22Rv1 (cell line): Measurements from ENCODE around the gene ARHGDIA.

ENCODE experiments used
- H3K27ac ChIP-seq: fragments of 450-650 bp; 2 replicates; pipeline ENCODE4 v1.5.1; 2017
- ZFX ChIP-seq: fragments of 450-650 bp; IDR thresholded peaks from 2 replicates; pipeline ENCODE4 v1.6.1; 2017; ENCODE audit warnings: antibody characterized with exemption, borderline replicate concordance
- TF ChIP-seq, protein P1 (sequence below): fragments of 450-650 bp; IDR thresholded peaks from 2 replicates; pipeline ENCODE4 v1.5.1; 2017; ENCODE audit warnings: mild to moderate bottlenecking

ARHGDIA gene

DNA sequence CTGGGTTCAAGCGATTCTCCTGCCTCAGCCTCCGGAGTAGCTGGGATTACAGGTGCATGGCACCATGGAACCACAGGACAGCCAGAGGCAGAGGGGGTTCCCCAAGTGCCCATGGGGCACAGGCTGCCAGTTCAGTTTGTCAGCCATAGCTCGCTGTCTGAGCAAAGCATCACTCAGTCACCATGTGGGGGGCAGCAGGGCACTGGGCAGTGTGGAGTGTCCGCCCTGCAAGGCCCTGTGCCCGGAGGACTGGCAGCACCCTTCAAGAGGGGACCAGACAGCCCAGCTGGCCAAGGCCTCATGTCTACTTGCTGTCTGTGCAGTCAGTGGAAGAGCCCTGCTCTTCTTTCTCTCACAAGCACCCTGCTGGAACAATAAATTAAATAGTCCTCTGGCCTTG is 13.8 kb upstream of the ARHGDIA start:
- TF ChIP-seq ZFX: no peak
- TF ChIP-seq, protein P1, sequence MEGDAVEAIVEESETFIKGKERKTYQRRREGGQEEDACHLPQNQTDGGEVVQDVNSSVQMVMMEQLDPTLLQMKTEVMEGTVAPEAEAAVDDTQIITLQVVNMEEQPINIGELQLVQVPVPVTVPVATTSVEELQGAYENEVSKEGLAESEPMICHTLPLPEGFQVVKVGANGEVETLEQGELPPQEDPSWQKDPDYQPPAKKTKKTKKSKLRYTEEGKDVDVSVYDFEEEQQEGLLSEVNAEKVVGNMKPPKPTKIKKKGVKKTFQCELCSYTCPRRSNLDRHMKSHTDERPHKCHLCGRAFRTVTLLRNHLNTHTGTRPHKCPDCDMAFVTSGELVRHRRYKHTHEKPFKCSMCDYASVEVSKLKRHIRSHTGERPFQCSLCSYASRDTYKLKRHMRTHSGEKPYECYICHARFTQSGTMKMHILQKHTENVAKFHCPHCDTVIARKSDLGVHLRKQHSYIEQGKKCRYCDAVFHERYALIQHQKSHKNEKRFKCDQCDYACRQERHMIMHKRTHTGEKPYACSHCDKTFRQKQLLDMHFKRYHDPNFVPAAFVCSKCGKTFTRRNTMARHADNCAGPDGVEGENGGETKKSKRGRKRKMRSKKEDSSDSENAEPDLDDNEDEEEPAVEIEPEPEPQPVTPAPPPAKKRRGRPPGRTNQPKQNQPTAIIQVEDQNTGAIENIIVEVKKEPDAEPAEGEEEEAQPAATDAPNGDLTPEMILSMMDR: no peak
- H3K27ac ChIP-seq: no peak overlapping the region; the same call in 1 of the 2 replicates

DNA sequence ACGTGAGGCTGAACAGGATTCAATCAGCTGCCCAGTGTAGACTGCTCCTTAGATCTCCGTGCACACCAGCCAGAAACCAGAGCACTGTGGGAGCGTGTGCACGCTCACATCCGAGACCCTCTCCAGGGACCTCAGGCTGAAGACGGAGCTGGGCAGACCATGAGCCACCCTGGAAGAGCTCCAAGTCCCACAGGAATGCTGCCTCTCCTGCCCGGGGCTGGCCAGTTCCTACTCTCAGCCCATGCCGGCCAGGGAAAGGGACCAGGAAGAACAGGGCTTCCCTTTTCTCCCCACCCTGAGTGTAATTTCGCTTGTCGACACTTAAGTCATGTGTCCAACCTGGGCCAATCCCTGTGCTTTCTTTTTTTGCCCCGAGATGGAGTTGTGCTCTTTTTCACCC is 13.4 kb upstream of the ARHGDIA start:
- TF ChIP-seq, protein P1: no peak
- no peak for TF ChIP-seq ZFX
- no peak overlapping the region; the same call in 1 of the 2 replicates for H3K27ac ChIP-seq

- no peak overlapping the region for H3K27ac ChIP-seq
- TF ChIP-seq ZFX: no peak
- TF ChIP-seq, protein P1: no peak
Measured at GRCh38 chr17:81879121-81879520, 8.0 kb upstream of the ARHGDIA start.

GRCh38 chr17:81878294-81878693 is 7.2 kb upstream of the ARHGDIA start:
- TF ChIP-seq, protein P1: no peak
- TF ChIP-seq ZFX: no peak
- no peak overlapping the region for H3K27ac ChIP-seq

GRCh38 chr17:81877569-81877968 is 6.4 kb upstream of the ARHGDIA start:
- no peak overlapping the region for H3K27ac ChIP-seq
- no peak for TF ChIP-seq ZFX
- TF ChIP-seq, protein P1: no peak

DNA sequence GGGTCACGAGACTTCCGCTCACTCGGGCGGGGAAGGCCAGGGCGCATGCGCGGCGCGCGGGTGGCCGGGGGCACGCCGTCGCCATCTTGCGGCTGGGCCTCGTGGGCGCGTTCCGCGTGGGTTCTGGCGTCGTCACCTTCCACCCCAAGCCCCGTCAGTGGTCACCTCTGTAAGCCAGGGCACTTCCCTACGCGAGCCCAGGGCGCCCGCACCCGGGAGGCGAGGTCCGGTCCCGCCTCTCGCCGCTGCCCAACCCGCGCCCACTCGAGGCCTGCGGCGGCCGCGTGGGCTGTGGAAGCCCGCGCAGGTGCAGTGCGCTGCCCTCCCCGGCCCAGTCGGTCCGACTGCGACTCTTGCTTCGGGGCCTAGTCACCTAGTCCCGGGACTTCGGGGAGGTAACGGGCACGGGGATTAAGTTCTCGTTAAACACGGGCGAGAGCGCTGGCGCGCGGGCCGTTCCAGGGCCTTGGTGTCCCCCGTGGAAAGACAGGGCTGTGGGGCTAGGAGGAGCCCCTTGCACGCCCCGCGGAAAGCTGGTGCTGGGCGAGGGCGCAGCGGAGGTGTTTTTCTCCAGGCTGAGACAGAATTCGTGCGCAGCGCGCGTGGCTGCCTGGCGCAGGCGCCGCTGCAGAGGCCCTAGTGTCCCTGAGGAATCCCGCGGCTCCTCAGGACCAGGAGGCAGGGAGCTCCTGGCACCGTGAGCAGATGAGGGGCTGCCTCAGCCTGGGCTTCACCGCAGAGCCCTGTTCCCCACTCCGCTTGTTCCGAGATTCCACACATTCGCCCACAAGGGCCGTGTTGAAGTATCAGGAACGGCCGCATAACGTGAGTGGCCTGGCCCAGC is 472 bp upstream of the ARHGDIA start:
- TF ChIP-seq, protein P1: peak; percentile 37; the same call in 1 of the 2 replicates
- TF ChIP-seq ZFX: no peak
- peak overlapping the region; percentile 99 for H3K27ac ChIP-seq
